NCI-H2081 (cell line): ENCODE measurements around the gene REEP2.
A peak's percentile ranks its signal among the peaks of the same experiment; 100 is the strongest.

ENCODE experiments used
- DNase-seq, 2 experiments: peaks; one replicate each; lab custom pipeline; 2025; lab: John Stamatoyannopoulos, UW

REEP2 gene

DNA sequence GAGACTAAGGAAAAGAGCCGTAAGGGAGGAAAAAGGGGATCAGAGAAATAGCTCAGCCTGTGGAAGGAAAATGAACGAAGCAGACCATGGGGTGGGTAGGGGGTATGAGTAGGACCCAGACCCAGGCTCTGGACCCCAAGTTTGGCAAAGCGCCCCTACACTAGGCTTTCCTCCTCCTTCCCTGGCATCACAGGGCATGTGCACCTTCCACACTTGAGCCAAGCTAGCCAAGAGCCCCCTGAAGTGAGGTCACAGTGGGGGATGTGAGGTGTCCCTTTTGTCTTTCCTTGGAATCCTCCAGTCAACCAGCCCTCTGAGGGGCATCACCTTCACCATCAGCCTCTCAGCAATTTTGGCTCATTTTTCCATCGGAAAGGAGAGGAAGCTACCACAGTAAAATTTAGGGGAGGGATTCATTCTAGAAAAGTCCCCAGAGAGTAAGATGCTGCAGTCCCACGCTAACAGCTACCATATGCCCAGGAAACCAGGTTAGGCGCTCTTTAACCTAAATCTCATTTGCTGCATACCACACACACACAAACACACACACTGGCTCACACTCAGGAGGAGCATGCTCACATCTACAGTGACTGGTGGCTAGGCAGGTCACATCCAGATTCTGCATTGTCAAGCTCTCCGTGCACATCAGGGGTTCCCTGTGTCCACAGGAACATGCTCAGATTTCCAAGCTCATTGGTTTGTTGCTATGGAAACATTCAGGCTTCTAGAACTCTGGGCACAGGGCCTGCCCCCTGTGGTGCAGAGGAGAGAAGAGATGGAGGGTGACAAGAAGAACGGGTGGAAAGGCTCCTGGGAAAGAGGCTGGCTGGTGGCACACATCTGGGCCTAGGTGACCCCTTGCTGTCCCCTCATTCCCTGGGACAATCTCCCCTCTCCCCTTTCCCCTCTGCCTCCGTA lies 9.9 kb downstream of the REEP2 start:
- peak; percentile 93 to 97 for DNase-seq

GRCh38 chr5:138449501-138450239 lies 10.8 kb downstream of the REEP2 start:
- DNase-seq: peak; percentile 73 to 82

GRCh38 chr5:138450971-138451370 lies 12.1 kb downstream of the REEP2 start:
- no peak for DNase-seq

DNA sequence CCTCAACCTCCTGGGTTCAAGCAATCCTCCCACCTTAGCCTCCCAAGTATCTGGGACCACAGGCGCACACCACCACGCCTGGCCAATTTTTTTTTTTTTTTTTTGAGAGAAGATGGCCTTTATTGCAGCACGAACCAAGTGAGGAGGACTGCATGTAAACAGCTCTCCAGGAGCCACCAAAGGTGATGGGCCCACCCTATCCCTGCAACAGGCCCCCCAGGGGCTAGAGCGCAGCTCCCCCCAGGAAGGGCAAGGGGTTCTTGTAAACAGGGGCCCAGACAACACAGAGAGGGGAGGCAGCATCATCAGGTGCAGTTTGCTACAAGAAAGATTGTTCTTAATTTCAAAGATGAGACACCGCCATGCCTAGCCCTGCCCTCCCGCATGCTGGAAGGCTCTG lies 13.9 kb downstream of the REEP2 start:
- no peak for DNase-seq

- no peak for DNase-seq
These were observed 14.7 kb downstream of the REEP2 start for GRCh38 chr5:138453590-138453989.

DNA sequence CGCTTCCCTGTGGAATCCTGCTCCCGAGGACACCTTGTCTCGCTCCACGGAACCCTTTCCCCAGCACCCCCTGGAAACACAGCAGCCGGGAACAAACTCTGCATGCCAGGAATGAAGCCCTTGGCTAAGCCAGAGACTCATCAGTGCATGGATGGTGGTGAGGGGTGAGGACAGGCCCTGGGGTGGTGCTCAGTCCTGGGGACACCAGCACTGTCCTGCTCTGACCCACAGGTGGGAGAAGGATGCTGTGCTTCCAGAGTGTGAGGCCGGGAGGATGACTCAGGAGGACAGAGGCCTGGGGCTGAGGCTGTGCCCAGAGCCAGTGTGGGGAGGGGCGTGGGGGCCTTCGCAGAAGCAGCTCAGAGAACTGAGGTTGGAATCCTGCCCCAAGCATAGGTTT lies 15.3 kb downstream of the REEP2 start:
- DNase-seq: no peak

- DNase-seq: no peak
These were observed 16.5 kb downstream of the REEP2 start for GRCh38 chr5:138455232-138455930.

GRCh38 chr5:138457531-138458275 lies 18.8 kb downstream of the REEP2 start:
- no peak for DNase-seq

- no peak for DNase-seq
These were observed 19.5 kb downstream of the REEP2 start for GRCh38 chr5:138458384-138458783.

- DNase-seq: no peak
These were observed 20.0 kb downstream of the REEP2 start for GRCh38 chr5:138458856-138459255.

GRCh38 chr5:138459311-138459933 lies 20.6 kb downstream of the REEP2 start:
- DNase-seq: no peak

GRCh38 chr5:138460032-138460693 lies 21.3 kb downstream of the REEP2 start:
- no peak for DNase-seq

DNA sequence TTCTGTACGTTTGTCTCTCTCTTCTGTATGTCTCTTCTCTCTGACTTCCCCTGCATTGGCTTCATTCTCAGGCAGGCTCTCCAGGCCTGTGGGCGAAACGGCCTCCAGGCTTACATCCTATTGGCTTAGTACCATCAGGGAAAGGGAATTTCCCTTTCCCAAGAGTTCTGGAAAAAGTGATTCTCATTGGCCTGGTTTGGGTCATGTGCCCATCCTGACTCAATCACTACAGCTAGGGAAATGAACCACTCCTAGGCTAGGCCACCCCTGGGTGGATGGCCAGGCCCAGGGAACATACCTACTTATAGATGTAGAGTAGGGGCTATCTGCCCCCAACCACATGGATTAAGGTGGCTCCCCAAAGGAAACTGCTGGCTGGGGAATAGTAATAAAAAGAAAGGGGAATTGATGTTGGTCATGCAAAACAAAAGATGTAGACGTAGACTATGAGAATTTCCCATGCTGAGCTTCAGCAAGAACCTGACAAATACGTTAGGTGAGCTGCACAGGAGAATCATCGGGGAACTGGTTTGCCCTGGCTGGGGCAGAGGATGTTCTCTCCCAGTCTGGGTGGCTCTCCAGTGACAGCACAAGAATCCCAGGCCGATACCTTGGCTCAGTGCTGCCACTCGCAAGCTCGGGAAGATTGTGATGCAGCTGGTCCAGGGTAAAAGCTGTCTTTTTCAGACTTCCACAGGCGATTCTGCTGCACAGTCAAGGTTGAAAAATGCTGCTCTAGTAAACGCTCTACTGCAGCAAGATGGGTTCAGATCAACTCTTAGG lies 22.7 kb downstream of the REEP2 start:
- DNase-seq: no peak

- DNase-seq: no peak
These were observed 24.7 kb downstream of the REEP2 start for GRCh38 chr5:138463419-138464007.

DNA sequence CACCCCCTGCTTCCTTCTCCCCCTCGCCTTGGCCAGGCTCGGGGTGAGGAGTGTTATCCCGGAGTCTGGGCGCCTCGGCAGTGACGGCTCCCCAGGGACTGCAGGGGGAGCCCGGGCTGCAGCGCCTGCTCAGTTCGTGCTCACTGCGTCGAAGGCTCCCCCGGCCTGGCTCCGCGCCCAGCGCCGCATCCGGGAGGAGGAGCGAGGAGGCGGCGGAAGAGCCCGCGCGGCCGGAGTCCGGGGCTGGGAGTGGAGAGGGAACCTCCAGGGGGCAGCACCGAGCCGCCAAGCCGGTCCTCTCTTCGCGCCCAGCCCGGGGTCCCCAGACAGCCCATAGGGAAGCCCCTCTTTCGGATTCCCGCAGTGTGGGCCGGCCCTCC lies 25.1 kb downstream of the REEP2 start:
- DNase-seq: peak; percentile 89

DNA sequence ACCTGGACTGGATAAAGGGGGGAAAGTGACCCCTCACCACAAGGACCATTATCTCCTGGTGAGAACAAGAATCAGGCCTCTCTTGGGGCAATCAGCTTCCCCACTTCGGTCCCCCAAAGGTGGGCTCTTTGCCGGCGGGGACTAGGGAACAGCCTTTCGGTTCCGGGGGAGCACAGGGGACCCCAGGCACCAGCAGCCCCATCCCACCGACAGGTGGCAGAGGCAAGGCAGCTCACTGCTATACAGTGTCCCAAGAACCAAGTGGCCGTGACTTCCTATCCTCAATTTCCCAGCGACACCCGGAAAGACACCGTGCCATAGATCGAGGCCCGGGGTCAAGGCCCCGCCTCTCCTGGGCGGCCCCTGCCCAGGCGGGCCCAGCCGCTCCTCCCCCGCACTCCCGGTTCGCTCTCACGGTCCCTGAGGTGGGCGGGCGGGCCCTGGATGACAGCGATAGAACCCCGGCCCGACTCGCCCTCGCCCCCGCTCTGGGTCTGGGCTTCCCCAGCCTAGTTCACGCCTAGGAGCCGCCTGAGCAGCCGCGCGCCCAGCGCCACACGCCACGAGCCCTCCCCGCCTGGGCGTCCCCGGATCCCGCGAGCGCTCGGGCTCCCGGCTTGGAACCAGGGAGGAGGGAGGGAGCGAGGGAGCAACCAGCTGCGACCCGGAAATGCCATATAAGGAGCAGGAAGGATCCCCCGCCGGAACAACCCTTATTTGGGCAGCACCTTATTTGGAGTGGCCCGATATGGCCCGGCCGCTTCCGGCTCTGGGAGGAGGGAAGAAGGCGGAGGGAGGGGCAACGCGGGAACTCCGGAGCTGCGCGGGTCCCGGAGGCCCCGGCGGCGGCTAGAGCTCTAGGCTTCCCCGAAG lies 25.8 kb downstream of the REEP2 start:
- DNase-seq: peak; percentile 96

DNA sequence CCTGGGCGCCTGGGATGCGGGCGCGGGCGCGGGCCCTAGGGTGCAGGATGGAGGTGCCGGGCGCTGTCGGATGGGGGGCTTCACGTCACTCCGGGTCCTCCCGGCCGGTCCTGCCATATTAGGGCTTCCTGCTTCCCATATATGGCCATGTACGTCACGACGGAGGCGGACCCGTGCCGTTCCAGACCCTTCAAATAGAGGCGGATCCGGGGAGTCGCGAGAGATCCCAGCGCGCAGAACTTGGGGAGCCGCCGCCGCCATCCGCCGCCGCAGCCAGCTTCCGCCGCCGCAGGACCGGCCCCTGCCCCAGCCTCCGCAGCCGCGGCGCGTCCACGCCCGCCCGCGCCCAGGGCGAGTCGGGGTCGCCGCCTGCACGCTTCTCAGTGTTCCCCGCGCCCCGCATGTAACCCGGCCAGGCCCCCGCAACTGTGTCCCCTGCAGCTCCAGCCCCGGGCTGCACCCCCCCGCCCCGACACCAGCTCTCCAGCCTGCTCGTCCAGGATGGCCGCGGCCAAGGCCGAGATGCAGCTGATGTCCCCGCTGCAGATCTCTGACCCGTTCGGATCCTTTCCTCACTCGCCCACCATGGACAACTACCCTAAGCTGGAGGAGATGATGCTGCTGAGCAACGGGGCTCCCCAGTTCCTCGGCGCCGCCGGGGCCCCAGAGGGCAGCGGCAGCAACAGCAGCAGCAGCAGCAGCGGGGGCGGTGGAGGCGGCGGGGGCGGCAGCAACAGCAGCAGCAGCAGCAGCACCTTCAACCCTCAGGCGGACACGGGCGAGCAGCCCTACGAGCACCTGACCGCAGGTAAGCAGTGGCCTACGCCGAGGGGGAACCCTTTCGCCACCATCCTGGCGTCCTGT lies 26.6 kb downstream of the REEP2 start, which contains the start of gene EGR1:
Gene EGR1, plus strand, starts transcription at position 219 of the 864 bp plus-strand sequence. Its CDS starts 283 bp downstream, at position 502.
- DNase-seq: peak; percentile 85
